ENCODE measurements around the gene DAPP1.
A peak's percentile ranks its signal among the peaks of the same experiment; 100 is the strongest.

DAPP1 gene

GRCh38 chr4:99878604-99879003 is 62.0 kb downstream of the DAPP1 start:
- TF ChIP-seq CTCF (IDR thresholded peaks at IDR 0.05; ENCODE audit: insufficient read depth, low read length, missing control alignments) = no peak
- POLR2A ChIA-PET = no interaction called here
- DNase-seq (ENCODE audit: low read depth, low spot score) = no peak
- CTCF ChIA-PET = no interaction called here
- no peak overlapping the region for H3K4me3 ChIP-seq (ENCODE audit: low read depth, low read length)

- no peak for TF ChIP-seq CTCF (IDR thresholded peaks at IDR 0.05; ENCODE audit: insufficient read depth, low read length, missing control alignments)
- ChIA-PET CTCF (no interaction called here), POLR2A (no interaction called here)
- DNase-seq (ENCODE audit: low read depth, low spot score) = no peak
- no peak overlapping the region for H3K4me3 ChIP-seq (ENCODE audit: low read depth, low read length)
Observed at GRCh38 chr4:99879458-99879857, 62.8 kb downstream of the DAPP1 start.

DNA sequence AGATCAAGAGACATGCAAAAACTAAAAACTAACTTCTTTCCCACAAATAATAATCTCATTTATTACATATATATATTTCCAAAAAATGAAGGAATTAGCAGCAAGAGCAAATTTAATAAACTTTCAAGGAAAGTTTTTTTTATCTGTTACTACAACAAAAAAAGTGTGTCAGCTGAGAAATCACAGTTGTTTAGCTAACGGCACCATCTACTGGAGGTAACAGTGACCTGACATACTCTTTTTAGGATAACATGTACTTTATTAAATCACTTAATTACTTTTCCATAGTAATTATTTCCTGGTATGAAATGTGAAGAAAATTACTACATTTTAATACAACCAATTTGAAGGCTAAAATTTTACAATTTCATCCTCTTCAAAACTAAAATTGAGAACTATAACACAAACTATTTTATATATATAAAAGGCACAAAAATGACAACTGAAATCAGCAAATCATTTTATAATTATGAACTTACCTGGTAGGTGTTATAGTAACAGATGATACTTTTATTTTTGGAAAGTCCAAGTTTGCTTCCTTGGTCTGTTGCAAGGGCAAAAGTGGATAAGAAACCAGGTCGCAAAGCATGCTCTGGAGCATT is 68.5 kb downstream of the DAPP1 start:
- DNase-seq (ENCODE audit: low read depth, low spot score) = no peak
- CTCF ChIA-PET = interaction anchor here (0.6 to 1.4 kb wide), 7 partner anchors 9 to 337 kb away, joined by 3 to 5 read pairs (median 3); partner anchors contain the start of gene LAMTOR3

DNA sequence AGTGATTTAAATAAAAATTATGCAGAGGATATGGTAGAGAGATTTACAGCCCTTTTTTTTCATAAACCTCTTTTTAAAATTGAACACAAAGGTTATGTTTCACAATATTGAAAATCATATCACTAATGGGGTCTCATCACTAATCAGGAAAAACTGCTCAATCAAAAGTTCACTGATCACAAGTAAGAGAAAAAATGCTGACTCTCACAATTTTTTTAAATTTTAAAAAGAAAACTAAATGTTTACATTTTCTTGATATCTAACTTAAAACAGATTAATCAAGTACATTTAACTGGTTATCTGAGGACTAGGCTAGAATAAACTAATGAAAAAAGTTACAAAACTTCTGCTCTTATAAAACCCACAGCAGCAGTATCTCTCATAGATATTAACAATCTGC is 69.1 kb downstream of the DAPP1 start:
- no peak for DNase-seq (ENCODE audit: low read depth, low spot score)
- ChIA-PET CTCF (interaction anchor here (1.0 to 1.4 kb wide), 3 partner anchors 74 to 323 kb away, joined by 3 read pairs; no protein-coding TSS in a partner anchor), POLR2A (no interaction called here)
- no peak overlapping the region for H3K4me3 ChIP-seq (ENCODE audit: low read depth, low read length)
- TF ChIP-seq CTCF (IDR thresholded peaks at IDR 0.05; ENCODE audit: insufficient read depth, low read length, missing control alignments) = no peak

More for the DNA sequence above, 68.5 kb downstream of the DAPP1 start:
- no peak overlapping the region for H3K4me3 ChIP-seq (ENCODE audit: low read depth, low read length)
- TF ChIP-seq CTCF (IDR thresholded peaks at IDR 0.05; ENCODE audit: insufficient read depth, low read length, missing control alignments) = peak; percentile 39
- POLR2A ChIA-PET = no interaction called here

- CTCF ChIA-PET = interaction anchor here (1.0 kb wide), 2 partner anchors 74 to 78 kb away, joined by 3 read pairs; no protein-coding TSS in a partner anchor
- H3K4me3 ChIP-seq (ENCODE audit: low read depth, low read length) = no peak overlapping the region
- no peak for TF ChIP-seq CTCF (IDR thresholded peaks at IDR 0.05; ENCODE audit: insufficient read depth, low read length, missing control alignments)
- POLR2A ChIA-PET = no interaction called here
- no peak for DNase-seq (ENCODE audit: low read depth, low spot score)
Observed at GRCh38 chr4:99886146-99886545, 69.5 kb downstream of the DAPP1 start.

GRCh38 chr4:99887837-99888236 is 71.2 kb downstream of the DAPP1 start:
- no peak for DNase-seq (ENCODE audit: low read depth, low spot score)
- CTCF ChIA-PET = no interaction called here
- POLR2A ChIA-PET = no interaction called here
- no peak overlapping the region for H3K4me3 ChIP-seq (ENCODE audit: low read depth, low read length)
- TF ChIP-seq CTCF (IDR thresholded peaks at IDR 0.05; ENCODE audit: insufficient read depth, low read length, missing control alignments) = no peak

Data from AG04449 (cell line).